Measurements from ENCODE around the gene OSBP2. TPM values are rescaled to one million over a fixed set of nuclear protein-coding genes. Genes with fewer than 3 reads are reported as not detected.

Gene OSBP2
- total and polyA plus RNA-seq, 9 donors = 1.3 to 5.1 (median 1.4) TPM

DNA sequence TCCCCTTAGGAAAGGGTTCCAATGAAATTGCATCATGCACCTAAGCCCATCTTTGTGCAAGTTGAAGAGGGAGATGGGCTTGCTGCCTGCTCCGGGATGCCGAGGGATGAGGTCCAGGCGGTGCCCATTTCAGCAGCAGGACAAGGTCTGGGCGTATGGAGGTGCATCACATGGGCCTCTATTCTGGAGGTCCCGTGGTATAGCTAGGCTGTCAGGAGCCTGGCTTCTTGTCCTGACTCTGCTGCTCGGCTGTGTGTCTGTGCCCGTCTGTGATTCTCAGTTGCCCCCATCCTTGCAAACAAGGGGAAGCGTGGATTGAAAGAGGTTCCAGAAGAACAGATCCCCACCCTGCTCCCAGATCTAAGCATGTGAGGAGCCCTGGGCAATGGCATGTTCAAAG, 130.0 kb downstream of the OSBP2 start:
- no peaks in the 10 kb centered on the region for H3K4me1 ChIP-seq (ENCODE audit: insufficient read depth)
- H3K36me3 ChIP-seq = no peaks in the 10 kb centered on the region
- H3K27ac ChIP-seq = no peak overlapping the region
- no peak for TF ChIP-seq POLR2A (IDR thresholded peaks at IDR 0.05)
- TF ChIP-seq, protein P1, sequence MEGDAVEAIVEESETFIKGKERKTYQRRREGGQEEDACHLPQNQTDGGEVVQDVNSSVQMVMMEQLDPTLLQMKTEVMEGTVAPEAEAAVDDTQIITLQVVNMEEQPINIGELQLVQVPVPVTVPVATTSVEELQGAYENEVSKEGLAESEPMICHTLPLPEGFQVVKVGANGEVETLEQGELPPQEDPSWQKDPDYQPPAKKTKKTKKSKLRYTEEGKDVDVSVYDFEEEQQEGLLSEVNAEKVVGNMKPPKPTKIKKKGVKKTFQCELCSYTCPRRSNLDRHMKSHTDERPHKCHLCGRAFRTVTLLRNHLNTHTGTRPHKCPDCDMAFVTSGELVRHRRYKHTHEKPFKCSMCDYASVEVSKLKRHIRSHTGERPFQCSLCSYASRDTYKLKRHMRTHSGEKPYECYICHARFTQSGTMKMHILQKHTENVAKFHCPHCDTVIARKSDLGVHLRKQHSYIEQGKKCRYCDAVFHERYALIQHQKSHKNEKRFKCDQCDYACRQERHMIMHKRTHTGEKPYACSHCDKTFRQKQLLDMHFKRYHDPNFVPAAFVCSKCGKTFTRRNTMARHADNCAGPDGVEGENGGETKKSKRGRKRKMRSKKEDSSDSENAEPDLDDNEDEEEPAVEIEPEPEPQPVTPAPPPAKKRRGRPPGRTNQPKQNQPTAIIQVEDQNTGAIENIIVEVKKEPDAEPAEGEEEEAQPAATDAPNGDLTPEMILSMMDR (IDR thresholded peaks at IDR 0.05) = no peak
- TF ChIP-seq EP300 (IDR thresholded peaks at IDR 0.05) = no peak
- WGBS, 3 donors = 86 to 91% (median 89%) methylated on average over 8 of the region's 8 CpGs
- intact Hi-C loops (cut with DNase I) = no loop called here
- H3K9me3 ChIP-seq = no peaks in the 10 kb centered on the region
- H3K4me3 ChIP-seq = no peak overlapping the region
- no peak for DNase-seq
- H3K27me3 ChIP-seq = no peaks in the 10 kb centered on the region

DNA sequence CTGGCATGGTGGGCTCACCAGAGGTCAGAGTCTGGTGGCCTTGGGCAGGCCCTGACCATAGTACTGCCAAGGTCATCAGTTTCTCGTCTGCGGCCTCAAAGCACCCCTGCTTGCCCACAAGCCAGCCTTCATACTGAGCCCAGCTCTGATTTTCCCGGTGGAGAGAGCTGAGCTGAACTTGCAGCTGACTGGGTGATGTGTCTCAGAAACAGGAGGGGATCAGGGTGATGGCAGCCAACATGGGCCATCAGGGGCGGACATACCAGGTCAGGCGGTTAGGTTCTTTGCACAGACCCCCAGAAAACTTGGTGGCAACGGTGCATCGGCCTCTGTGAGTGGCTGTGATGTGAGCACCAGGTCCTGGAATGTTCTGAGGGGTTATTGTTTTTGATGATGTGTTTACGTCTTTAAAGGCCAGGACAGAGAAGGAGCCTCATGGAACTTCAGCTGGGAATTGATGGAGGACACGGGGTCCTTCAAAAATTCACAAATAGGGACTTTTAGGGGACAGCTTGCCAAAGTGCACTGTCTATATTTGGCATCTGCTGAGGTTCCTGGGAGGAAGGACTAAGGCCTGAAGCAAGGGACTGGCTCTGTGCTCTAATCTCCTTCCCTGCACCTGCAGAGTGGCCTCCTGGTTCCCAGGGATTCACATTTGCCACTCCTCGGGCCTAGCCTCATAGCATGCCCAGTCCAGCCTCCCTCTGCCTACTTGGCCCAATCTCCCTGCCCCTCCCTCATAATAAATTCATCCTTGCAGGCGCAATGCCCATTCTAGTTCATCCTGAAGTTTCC, 131.2 kb downstream of the OSBP2 start:
- no peak overlapping the region for H3K27ac ChIP-seq
- no peak for TF ChIP-seq EP300 (IDR thresholded peaks at IDR 0.05)
- TF ChIP-seq, protein P1 (IDR thresholded peaks at IDR 0.05) = no peak
- TF ChIP-seq POLR2A (IDR thresholded peaks at IDR 0.05) = no peak
- no peaks in the 10 kb centered on the region for H3K9me3 ChIP-seq
- H3K27me3 ChIP-seq = no peaks in the 10 kb centered on the region
- peaks cover 1% of the 10 kb centered on the region for H3K4me1 ChIP-seq (ENCODE audit: insufficient read depth)
- H3K36me3 ChIP-seq = no peaks in the 10 kb centered on the region
- intact Hi-C loops (cut with DNase I) = no loop called here
- 79 to 86% (median 79%) methylated on average over 11 of the region's 11 CpGs for WGBS, 3 donors
- H3K4me3 ChIP-seq = no peak overlapping the region
- no peak for DNase-seq

GRCh38 chr22:30826670-30827355, 132.1 kb downstream of the OSBP2 start:
- intact Hi-C loops (cut with DNase I) = no loop called here
- Histone ChIP-seq H3K27me3 (no peaks in the 10 kb centered on the region), H3K4me1 (ENCODE audit: insufficient read depth) (peaks cover 1% of the 10 kb centered on the region), H3K36me3 (no peaks in the 10 kb centered on the region), H3K4me3 (no peak overlapping the region), H3K9me3 (no peaks in the 10 kb centered on the region), H3K27ac (no peak overlapping the region)
- TF ChIP-seq EP300 (IDR thresholded peaks at IDR 0.05) (no peak), POLR2A (IDR thresholded peaks at IDR 0.05) (no peak)
- TF ChIP-seq, protein P1 (IDR thresholded peaks at IDR 0.05) = no peak
- WGBS, 3 donors = 89 to 94% (median 90%) methylated on average over 4 of the region's 4 CpGs
- no peak for DNase-seq

DNA sequence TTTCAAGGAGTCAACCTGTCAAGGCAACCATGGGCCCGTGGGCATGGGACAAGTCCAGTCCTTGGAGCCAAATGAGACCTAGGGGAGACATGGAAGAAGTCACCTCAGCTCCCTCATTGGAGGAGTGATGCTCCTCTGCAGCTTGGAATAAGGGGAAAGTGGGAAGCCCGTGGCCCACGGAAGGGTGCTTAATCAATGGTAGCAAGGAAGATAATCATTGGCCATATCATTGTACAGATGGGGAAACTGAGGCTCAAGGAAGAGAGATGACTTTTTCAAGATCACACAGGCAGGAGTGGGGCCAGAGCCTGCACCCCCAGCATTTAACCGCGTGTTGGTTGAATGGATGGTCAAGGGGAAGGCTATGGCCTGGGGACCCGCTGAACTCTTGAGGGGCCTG, 133.0 kb downstream of the OSBP2 start:
- no peaks in the 10 kb centered on the region for H3K9me3 ChIP-seq
- intact Hi-C loops (cut with DNase I) = no loop called here
- TF ChIP-seq, protein P1 (IDR thresholded peaks at IDR 0.05) = no peak
- TF ChIP-seq POLR2A (IDR thresholded peaks at IDR 0.05) = no peak
- no peak for TF ChIP-seq EP300 (IDR thresholded peaks at IDR 0.05)
- H3K4me1 ChIP-seq (ENCODE audit: insufficient read depth) = peaks cover 1% of the 10 kb centered on the region
- 87 to 94% (median 90%) methylated on average over 6 of the region's 6 CpGs for WGBS, 3 donors
- no peak overlapping the region for H3K27ac ChIP-seq
- DNase-seq = no peak
- H3K4me3 ChIP-seq = no peak overlapping the region
- no peaks in the 10 kb centered on the region for H3K36me3 ChIP-seq
- H3K27me3 ChIP-seq = no peaks in the 10 kb centered on the region
